ENCODE results near the gene FAM107B.

FAM107B gene

GRCh38 chr10:14477408-14477710 is 297.3 kb downstream of the FAM107B start:
- no peak for DNase-seq

GRCh38 chr10:14476641-14477407 is 297.9 kb downstream of the FAM107B start:
- DNase-seq: no peak

- DNase-seq: no peak
Measured at GRCh38 chr10:14476006-14476405, 298.7 kb downstream of the FAM107B start.

GRCh38 chr10:14474656-14475055 is 300.0 kb downstream of the FAM107B start:
- no peak for DNase-seq

- DNase-seq: no peak
Measured at GRCh38 chr10:14470920-14471319, 303.8 kb downstream of the FAM107B start.

GRCh38 chr10:14468726-14469125 is 306.0 kb downstream of the FAM107B start:
- DNase-seq: no peak

Measured in stimulated activated CD4-positive, alpha-beta T cell treated with anti-CD3 and anti-CD28 coated beads, Interleukin-12 subunit alpha, Interleukin-12 subunit beta, amount 100 ng/mL, for 4 hours (primary cell).